Activated B cell treated with CpG ODN at 0.5 μM for 24 hours (primary cell): ENCODE results near the gene GRAP. TPM values are rescaled to one million over a fixed set of nuclear protein-coding genes. Genes with fewer than 3 reads are reported as not detected.

Source experiments
- ATAC-seq: fragments of 200-7000 bp; cut with Tn5 transposase; one replicate; pipeline ENCODE4 v1.10.0; 2021; ENCODE audit warnings: low read depth, mild to moderate bottlenecking, moderate library complexity
- CTCF ChIA-PET: fragments of 350-600 bp; sonication (Branson Sonifier 250); formaldehyde crosslinking; loops from one replicate; lab custom pipeline; 2021; ENCODE audit warnings: antibody characterized with exemption; lab: Charles Lee
- POLR2A ChIA-PET: fragments of 350-600 bp; sonication (Branson Sonifier 250); formaldehyde crosslinking; loops from one replicate; lab custom pipeline; 2021; ENCODE audit warnings: antibody characterized with exemption; lab: Charles Lee
- DNase-seq: peaks from one replicate; pipeline ENCODE4 v3.0.0; 2022
- H3K27ac Mint-ChIP-seq: one replicate; pipeline ENCODE4 v1.8.0; 2020; ENCODE audit warnings: mixed read lengths
- H3K27me3 Mint-ChIP-seq: one replicate; pipeline ENCODE4 v1.8.0; 2021; ENCODE audit warnings: mixed read lengths
- H3K36me3 Mint-ChIP-seq: one replicate; pipeline ENCODE4 v1.8.0; 2021; ENCODE audit warnings: low read depth, mixed read lengths
- H3K4me1 Mint-ChIP-seq: one replicate; pipeline ENCODE4 v1.8.0; 2021; ENCODE audit warnings: mixed read lengths
- H3K4me3 Mint-ChIP-seq: one replicate; pipeline ENCODE4 v1.8.0; 2020; ENCODE audit warnings: mild to moderate bottlenecking, mixed read lengths
- H3K9me3 Mint-ChIP-seq: one replicate; pipeline ENCODE4 v1.8.0; 2020; ENCODE audit warnings: mixed read lengths
- intact Hi-C: fragments of 100-400 bp; cut with micrococcal nuclease; formaldehyde crosslinking; loops from one replicate; pipeline ENCODE4 v1.15.1; 2024
- total RNA-seq: library from RNA; stranded (reverse); gene quantifications from 2 replicates; pipeline ENCODE4 v1.2.3, GENCODE V29; 2022
- TF ChIP-seq, protein P1 (sequence below): fragments of 200-600 bp; IDR thresholded peaks from one replicate; pipeline ENCODE4 v1.8.0; 2022; ENCODE audit warnings: antibody characterized with exemption, mild to moderate bottlenecking

The GRAP gene
- total RNA-seq, 1 donor from 2014 or later, result 39.2 TPM

DNA sequence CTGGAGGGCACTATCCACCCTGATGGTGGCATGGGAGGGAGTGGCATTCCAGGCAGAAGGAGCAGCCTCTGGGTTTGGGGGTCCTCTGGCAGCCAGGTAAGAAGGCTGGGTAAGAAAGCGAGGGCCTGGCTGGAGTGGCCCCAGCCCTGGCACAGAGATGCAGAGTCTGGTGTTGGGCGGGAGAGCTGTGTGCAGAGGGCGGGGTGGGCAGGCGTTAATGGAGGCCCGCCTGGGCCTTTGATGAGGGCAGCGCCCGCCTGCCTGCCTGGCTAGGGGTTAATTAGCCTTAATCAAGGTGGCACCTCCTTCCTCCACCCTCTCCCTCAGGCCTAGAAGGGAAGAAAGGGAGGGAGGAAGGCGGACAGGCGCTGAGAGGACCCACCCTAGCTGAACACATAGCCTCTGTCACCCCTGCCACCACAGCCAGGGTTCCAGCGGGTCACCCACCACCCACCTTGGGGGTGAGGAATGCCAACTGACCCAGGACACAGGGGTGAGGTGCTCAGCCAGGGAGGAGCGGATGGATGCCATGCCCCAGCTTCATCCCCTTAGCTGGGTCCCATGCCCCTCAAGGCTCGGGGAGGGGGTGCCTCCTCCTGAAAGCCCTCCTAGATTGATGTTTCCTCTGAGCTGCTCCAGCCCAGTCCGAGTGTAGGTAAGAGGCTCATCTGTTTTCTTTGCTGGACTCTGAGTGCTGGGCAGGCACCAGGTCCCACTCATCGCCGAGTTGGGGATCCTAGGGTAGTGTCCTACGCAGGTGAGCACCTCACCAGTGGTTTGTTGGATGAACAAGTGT, 28.8 kb downstream of the GRAP start:
- no peak overlapping the region for H3K27ac Mint-ChIP-seq

DNA sequence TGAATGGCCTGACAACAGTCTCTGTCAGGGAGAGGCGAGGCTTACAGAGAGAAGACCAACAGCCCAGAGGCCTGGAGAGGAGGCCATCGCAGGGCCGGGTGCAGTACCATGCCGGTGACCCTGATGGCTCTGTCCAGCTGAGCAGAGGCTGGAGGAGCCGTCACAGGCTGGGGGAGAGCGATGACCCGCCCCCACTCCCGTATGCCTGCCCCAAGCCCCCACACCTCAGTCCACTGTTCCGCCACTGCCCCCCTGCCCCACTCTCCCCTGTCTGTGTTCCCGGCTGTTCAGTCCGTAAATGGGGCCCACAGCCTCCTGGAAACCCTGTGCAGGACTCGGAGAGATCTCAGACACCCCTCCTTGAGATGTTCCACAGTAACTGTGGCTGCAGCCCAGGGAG, 29.4 kb downstream of the GRAP start:
- POLR2A ChIA-PET, result no interaction called here
- no peak for ATAC-seq
- no peak overlapping the region for H3K27ac Mint-ChIP-seq

More for the DNA sequence above, 28.8 kb downstream of the GRAP start:
- ChIA-PET CTCF (interaction anchor here (1.3 kb wide), 1 partner anchor 57 kb away, joined by 3 read pairs; no protein-coding TSS in a partner anchor), POLR2A (interaction anchor here (1.4 kb wide), 1 partner anchor 13 kb away, joined by 4 read pairs; the partner anchor contains the start of gene FAM83G)
- Mint-ChIP-seq H3K9me3 (no peaks in the 10 kb centered on the region), H3K4me1 (peaks cover 15% of the 10 kb centered on the region), H3K36me3 (peaks cover 37% of the 10 kb centered on the region), H3K4me3 (no peak overlapping the region), H3K27me3 (no peaks in the 10 kb centered on the region)
- TF ChIP-seq, protein P1, sequence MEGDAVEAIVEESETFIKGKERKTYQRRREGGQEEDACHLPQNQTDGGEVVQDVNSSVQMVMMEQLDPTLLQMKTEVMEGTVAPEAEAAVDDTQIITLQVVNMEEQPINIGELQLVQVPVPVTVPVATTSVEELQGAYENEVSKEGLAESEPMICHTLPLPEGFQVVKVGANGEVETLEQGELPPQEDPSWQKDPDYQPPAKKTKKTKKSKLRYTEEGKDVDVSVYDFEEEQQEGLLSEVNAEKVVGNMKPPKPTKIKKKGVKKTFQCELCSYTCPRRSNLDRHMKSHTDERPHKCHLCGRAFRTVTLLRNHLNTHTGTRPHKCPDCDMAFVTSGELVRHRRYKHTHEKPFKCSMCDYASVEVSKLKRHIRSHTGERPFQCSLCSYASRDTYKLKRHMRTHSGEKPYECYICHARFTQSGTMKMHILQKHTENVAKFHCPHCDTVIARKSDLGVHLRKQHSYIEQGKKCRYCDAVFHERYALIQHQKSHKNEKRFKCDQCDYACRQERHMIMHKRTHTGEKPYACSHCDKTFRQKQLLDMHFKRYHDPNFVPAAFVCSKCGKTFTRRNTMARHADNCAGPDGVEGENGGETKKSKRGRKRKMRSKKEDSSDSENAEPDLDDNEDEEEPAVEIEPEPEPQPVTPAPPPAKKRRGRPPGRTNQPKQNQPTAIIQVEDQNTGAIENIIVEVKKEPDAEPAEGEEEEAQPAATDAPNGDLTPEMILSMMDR, result no peak
- ATAC-seq, result no peak
- intact Hi-C loops, result loop anchor here (10.0 kb wide), 2 partner anchors 53 to 103 kb away; no protein-coding TSS in a partner anchor
- no peak for DNase-seq

DNA sequence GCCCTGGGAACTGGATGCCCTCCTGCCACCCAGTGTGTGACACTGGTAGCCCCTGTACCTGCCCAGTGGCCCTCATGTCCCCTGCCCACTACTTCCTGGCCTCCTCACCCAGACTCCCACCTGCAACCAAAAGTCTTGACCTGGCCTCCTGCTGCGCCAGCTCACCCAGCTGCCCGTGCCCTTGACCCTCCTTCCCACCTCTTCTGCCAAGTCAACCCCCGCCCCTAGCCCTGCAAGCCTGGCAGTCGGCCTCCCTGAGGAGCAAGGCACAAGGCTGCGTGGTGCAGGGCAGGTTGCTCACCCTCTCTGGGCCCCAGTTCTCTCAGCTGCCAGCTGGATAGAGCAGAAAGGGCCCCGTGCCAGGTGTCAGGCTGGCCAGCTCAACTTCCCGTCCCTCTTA, 29.9 kb downstream of the GRAP start:
- Mint-ChIP-seq H3K9me3 (no peaks in the 10 kb centered on the region), H3K27ac (no peak overlapping the region), H3K36me3 (peaks cover 25% of the 10 kb centered on the region), H3K27me3 (no peaks in the 10 kb centered on the region), H3K4me1 (peaks cover 13% of the 10 kb centered on the region), H3K4me3 (no peak overlapping the region)
- ATAC-seq, result no peak
- no peak for DNase-seq
- POLR2A ChIA-PET, result no interaction called here
- TF ChIP-seq, protein P1, result no peak
- CTCF ChIA-PET, result no interaction called here
- intact Hi-C loops, result loop anchor here (10.0 kb wide), 2 partner anchors 52 to 102 kb away; no protein-coding TSS in a partner anchor

More for the DNA sequence above, 29.4 kb downstream of the GRAP start:
- no peak overlapping the region for H3K4me3 Mint-ChIP-seq
- TF ChIP-seq, protein P1, result no peak
- H3K36me3 Mint-ChIP-seq, result peaks cover 31% of the 10 kb centered on the region
- peaks cover 13% of the 10 kb centered on the region for H3K4me1 Mint-ChIP-seq
- CTCF ChIA-PET, result no interaction called here
- DNase-seq, result no peak
- no peaks in the 10 kb centered on the region for H3K27me3 Mint-ChIP-seq
- H3K9me3 Mint-ChIP-seq, result no peaks in the 10 kb centered on the region
- intact Hi-C loops, result loop anchor here (10.0 kb wide), 2 partner anchors 53 to 103 kb away; no protein-coding TSS in a partner anchor

DNA sequence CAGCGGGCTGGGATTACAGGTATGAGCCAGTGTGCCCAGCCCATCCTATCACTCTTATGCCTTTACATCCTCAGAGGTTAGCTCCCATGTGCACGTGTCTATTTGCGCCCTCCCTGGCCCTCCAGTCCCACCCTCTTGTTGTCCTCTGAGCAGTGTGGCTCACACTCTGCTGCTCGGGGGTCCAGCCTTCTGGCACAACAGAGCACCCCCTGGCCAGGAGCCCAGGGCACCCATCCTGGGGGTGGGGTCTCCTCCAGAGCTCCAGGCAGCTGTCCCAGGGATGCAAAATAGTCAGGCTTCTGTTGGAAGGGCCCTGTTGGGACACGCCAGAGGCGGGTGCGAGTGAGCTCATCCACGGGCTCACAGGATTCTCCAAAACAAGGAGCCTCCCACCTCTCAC, 30.5 kb downstream of the GRAP start:
- CTCF ChIA-PET, result no interaction called here

More for the DNA sequence above, 30.5 kb downstream of the GRAP start:
- TF ChIP-seq, protein P1, result no peak
- Mint-ChIP-seq H3K27me3 (no peaks in the 10 kb centered on the region), H3K36me3 (peaks cover 20% of the 10 kb centered on the region), H3K4me3 (no peak overlapping the region), H3K9me3 (no peaks in the 10 kb centered on the region), H3K4me1 (peaks cover 13% of the 10 kb centered on the region), H3K27ac (no peak overlapping the region)
- no peak for ATAC-seq
- DNase-seq, result no peak
- POLR2A ChIA-PET, result no interaction called here
- intact Hi-C loops, result loop anchor here (10.0 kb wide), 2 partner anchors 51 to 101 kb away; no protein-coding TSS in a partner anchor
